DOHH2 (cell line): ENCODE measurements around the gene AGBL4.
"Not testable (repeated sequence)": the region's sequence is repeated elsewhere in the genome, so short reads cannot be mapped to it uniquely, and the experiment has no call there.

ENCODE experiments used
- H3F3A ChIP-seq: fragments of 200-600 bp; sonication (generic), shearing (Covaris generic); 2 replicates; pipeline ENCODE4 v1.6.0; 2016; ENCODE audit warnings: antibody characterized with exemption, mild to moderate bottlenecking; ENCODE audit not compliant: control insufficient read depth, insufficient read depth
- H3K27ac ChIP-seq: fragments of 200-600 bp; sonication (generic); 2 replicates; pipeline ENCODE4 v1.5.1; 2014; ENCODE audit warnings: low read depth, mild to moderate bottlenecking, low read length, moderate library complexity
- H3K27me3 ChIP-seq: fragments of 200-600 bp; sonication (generic); 2 replicates; pipeline ENCODE4 v1.6.1; 2014; ENCODE audit warnings: mild to moderate bottlenecking, low read length, mixed read lengths; ENCODE audit not compliant: control insufficient read depth
- H3K36me3 ChIP-seq: fragments of 200-600 bp; sonication (generic); 2 replicates; pipeline ENCODE4 v1.6.1; 2014; ENCODE audit warnings: mild to moderate bottlenecking, low read length, moderate library complexity, mixed read lengths; ENCODE audit not compliant: control insufficient read depth
- H3K4me1 ChIP-seq: fragments of 200-600 bp; sonication (generic); 2 replicates; pipeline ENCODE4 v1.6.1; 2014; ENCODE audit warnings: mild to moderate bottlenecking, low read length, mixed read lengths; ENCODE audit not compliant: control insufficient read depth
- H3K4me2 ChIP-seq: fragments of 200-600 bp; sonication (generic); 2 replicates; pipeline ENCODE4 v1.6.0; 2014; ENCODE audit warnings: mild to moderate bottlenecking, low read length, moderate library complexity
- H3K4me3 ChIP-seq: fragments of 200-600 bp; sonication (generic); 2 replicates; pipeline ENCODE4 v1.5.1; 2014; ENCODE audit warnings: mild to moderate bottlenecking, low read length, mixed read lengths
- H3K79me2 ChIP-seq: fragments of 200-600 bp; sonication (generic); 2 replicates; pipeline ENCODE4 v1.6.1; 2014; ENCODE audit warnings: mild to moderate bottlenecking, low read length, mixed read lengths; ENCODE audit not compliant: control insufficient read depth
- H3K9me2 ChIP-seq: fragments of 200-600 bp; sonication (generic); replicated peaks from 2 replicates; pipeline ENCODE4 v1.6.1; 2014; ENCODE audit warnings: mild to moderate bottlenecking, low read length, mixed read lengths; ENCODE audit not compliant: control insufficient read depth
- H3K9me3 ChIP-seq: fragments of 200-600 bp; sonication (generic); 2 replicates; pipeline ENCODE4 v1.6.1; 2014; ENCODE audit warnings: antibody characterized with exemption, low read length, mixed read lengths; ENCODE audit not compliant: control insufficient read depth, insufficient read depth
- H4K20me1 ChIP-seq: fragments of 200-600 bp; sonication (generic); 2 replicates; pipeline ENCODE4 v1.6.0; 2014; ENCODE audit warnings: low read depth, mild to moderate bottlenecking, antibody characterized with exemption, low read length, moderate library complexity; ENCODE audit not compliant: control insufficient read depth, insufficient read depth
- EZH2phosphoT487 ChIP-seq: fragments of 200-600 bp; sonication (generic); IDR thresholded peaks from 2 replicates; pipeline ENCODE4 v1.6.1; 2017; ENCODE audit warnings: borderline replicate concordance, mild to moderate bottlenecking, antibody characterized with exemption, low read length, moderate library complexity, mixed read lengths
- TF ChIP-seq, protein P1 (sequence below): fragments of 200-600 bp; sonication (generic); IDR thresholded peaks from one replicate; pipeline ENCODE4 v1.5.1; 2014; ENCODE audit warnings: antibody characterized with exemption, mild to moderate bottlenecking, low read depth, low read length; ENCODE audit not compliant: poor library complexity, severe bottlenecking

Gene AGBL4

DNA sequence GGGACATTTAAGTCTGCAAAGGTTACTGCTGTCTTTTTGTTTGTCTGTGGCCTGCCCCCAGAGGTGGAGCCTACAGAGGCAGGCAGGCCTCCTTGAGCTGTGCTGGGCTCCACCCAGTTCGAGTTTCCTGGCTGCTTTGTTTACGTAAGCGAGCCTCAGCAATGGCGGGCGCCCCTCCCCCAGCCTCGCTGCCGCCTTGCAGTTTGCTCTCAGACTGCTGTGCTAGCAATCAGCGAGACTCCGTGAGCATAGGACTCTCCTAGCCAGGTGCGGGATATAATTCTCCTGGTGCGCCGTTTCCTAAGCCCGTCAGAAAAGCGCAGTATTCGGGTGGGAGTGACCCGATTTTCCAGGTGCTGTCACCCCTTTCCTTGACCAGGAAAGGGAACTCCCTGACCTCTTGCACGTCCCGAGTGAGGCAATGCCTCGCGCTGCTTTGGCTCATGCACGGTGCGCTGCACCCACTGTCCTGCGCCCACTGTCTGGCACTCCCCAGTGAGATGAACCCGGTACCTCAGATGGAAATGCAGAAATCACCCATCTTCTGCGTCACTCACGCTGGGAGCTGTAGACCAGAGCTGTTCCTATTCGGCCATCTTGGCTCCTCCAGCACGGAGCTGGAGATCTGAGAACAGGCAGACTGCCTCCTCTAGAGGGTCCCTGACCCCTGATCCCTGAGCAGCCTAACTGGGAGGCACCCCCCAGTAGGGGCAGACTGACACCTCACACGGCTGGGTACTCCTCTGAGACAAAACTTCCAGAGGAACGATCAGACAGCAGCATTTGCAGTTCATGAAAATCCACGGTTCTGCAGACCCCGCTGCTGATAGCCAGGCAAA lies 766.3 kb downstream of the AGBL4 start:
- not testable (repeated sequence) for H4K20me1 ChIP-seq, H3K4me3 ChIP-seq, H3K4me1 ChIP-seq, H3K9me3 ChIP-seq, H3K4me2 ChIP-seq, H3K36me3 ChIP-seq, H3K27me3 ChIP-seq, H3F3A ChIP-seq, H3K27ac ChIP-seq, H3K9me2 ChIP-seq, H3K79me2 ChIP-seq

DNA sequence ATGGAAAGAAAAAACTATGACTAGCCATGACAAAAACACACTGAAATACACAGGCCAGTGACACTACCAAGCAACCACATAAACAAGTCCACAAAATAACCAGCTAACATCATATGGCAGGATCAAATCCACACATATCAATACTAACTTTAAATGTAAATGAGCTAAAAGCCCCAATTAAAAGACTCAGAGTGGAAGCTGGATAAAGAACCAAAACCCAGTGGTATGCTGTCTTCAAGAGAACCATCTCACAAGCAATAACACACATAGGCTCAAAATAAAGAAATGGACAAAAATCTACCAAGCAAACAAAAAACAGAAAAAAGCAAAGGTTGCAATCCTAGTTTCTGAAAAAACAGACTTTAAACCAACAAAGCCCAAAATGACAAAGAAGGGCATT lies 770.8 kb downstream of the AGBL4 start:
- no peaks in the 10 kb centered on the region for H3K36me3 ChIP-seq
- no peaks in the 10 kb centered on the region for H3K9me2 ChIP-seq
- no peaks in the 10 kb centered on the region for H3K9me3 ChIP-seq
- TF ChIP-seq EZH2phosphoT487: no peak
- TF ChIP-seq, protein P1, sequence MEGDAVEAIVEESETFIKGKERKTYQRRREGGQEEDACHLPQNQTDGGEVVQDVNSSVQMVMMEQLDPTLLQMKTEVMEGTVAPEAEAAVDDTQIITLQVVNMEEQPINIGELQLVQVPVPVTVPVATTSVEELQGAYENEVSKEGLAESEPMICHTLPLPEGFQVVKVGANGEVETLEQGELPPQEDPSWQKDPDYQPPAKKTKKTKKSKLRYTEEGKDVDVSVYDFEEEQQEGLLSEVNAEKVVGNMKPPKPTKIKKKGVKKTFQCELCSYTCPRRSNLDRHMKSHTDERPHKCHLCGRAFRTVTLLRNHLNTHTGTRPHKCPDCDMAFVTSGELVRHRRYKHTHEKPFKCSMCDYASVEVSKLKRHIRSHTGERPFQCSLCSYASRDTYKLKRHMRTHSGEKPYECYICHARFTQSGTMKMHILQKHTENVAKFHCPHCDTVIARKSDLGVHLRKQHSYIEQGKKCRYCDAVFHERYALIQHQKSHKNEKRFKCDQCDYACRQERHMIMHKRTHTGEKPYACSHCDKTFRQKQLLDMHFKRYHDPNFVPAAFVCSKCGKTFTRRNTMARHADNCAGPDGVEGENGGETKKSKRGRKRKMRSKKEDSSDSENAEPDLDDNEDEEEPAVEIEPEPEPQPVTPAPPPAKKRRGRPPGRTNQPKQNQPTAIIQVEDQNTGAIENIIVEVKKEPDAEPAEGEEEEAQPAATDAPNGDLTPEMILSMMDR: no peak
- no peaks in the 10 kb centered on the region for H3F3A ChIP-seq
- H3K27ac ChIP-seq: no peak overlapping the region
- no peaks in the 10 kb centered on the region for H4K20me1 ChIP-seq
- H3K4me2 ChIP-seq: no peak overlapping the region
- H3K79me2 ChIP-seq: no peaks in the 10 kb centered on the region
- H3K4me1 ChIP-seq: no peaks in the 10 kb centered on the region
- no peak overlapping the region for H3K4me3 ChIP-seq
- H3K27me3 ChIP-seq: no peaks in the 10 kb centered on the region

DNA sequence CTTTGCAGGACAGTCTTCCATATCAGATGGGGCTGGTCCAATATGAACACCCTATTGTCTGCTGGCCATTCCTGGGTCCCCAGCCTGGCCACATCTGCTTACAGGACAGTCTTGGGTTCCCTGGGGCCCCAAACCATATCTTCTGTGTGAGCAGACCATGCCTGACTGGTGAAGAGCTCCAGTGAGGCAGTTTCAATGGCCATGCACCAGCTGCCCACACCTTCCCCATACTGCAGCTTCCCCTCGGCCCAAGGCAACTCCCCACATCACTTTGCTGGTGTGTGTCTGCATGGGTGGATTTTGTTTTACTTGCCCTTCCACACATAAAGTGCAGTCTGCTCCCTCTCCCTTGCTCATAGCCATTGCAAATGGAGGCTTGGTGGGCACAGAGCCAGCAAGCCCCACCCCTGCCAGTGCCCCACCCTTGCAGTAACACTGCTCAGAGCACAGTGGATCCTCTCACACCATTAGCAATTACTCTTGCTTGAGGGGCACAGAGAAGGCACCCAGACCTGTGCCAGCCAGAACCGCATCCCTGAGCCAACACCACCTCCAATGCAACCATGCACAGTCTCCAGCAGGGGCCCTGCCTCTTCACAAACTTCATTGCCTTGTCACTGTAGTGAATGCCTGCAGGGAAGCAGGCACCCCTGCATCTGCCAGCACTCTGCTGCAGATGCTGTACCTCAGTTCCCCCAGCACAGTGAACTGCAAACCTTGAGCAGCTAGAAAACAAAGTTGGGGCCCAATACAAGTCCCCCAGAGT lies 772.6 kb downstream of the AGBL4 start:
- Histone ChIP-seq H3K9me3 (no peaks in the 10 kb centered on the region), H3F3A (no peaks in the 10 kb centered on the region), H3K27ac (no peak overlapping the region), H3K27me3 (no peaks in the 10 kb centered on the region), H3K79me2 (no peaks in the 10 kb centered on the region), H3K36me3 (no peaks in the 10 kb centered on the region), H3K9me2 (no peaks in the 10 kb centered on the region), H3K4me1 (no peaks in the 10 kb centered on the region), H3K4me2 (no peak overlapping the region), H4K20me1 (no peaks in the 10 kb centered on the region), H3K4me3 (no peak overlapping the region)
- TF ChIP-seq EZH2phosphoT487: no peak
- TF ChIP-seq, protein P1: no peak

DNA sequence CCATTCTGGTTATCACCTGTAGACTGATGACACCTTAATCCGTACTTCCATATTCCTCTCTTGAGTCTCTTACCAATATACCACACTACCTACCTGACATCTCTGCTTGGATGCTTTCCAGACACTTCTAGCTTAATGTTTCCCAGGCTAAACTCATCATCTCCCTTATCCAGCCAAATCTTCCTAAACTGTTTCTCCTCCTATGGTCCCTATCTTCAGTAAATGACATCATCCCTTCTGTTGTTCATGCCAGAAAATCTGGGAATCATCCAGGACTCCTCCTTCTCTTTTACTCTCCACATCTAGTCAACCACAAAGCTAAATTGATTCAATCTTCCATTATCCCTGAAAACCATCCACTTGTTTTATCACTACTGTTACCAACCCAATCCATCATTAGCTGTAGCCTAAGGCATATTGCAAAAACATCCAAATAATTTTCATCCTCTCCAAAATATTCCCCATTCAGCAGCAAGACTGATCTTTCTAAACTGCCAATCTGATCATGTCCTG lies 783.0 kb downstream of the AGBL4 start:
- Histone ChIP-seq H3K4me2 (no peak overlapping the region), H3K9me3 (no peaks in the 10 kb centered on the region), H3K79me2 (no peaks in the 10 kb centered on the region), H3K27me3 (no peaks in the 10 kb centered on the region), H3F3A (no peaks in the 10 kb centered on the region), H3K9me2 (no peaks in the 10 kb centered on the region), H3K4me1 (no peaks in the 10 kb centered on the region), H3K36me3 (no peaks in the 10 kb centered on the region), H4K20me1 (no peaks in the 10 kb centered on the region), H3K4me3 (no peak overlapping the region), H3K27ac (no peak overlapping the region)
- TF ChIP-seq, protein P1: no peak
- TF ChIP-seq EZH2phosphoT487: no peak
